ENCODE results near the gene LPIN3. TPM values are rescaled to one million over a fixed set of nuclear protein-coding genes. Genes with fewer than 3 reads are reported as not detected.
A peak's percentile ranks its signal among the peaks of the same experiment; 100 is the strongest.

LPIN3 gene
- total RNA-seq, 1 donor = 0.27 TPM

- no peak for DNase-seq (ENCODE audit: low read depth in 2 of 3, low spot score in 2 of 3)
These were observed 25.3 kb downstream of the LPIN3 start for GRCh38 chr20:41365777-41366545.

GRCh38 chr20:41366546-41367392, 26.1 kb downstream of the LPIN3 start, which contains the start of gene EMILIN3:
EMILIN3 (minus strand) TSS chr20:41366818; CDS start chr20:41366634, 184 bp downstream.
- DNase-seq (ENCODE audit: low read depth in 2 of 3, low spot score in 2 of 3) = no peak

- no peak for DNase-seq (ENCODE audit: low read depth in 2 of 3, low spot score in 2 of 3)
These were observed 26.7 kb downstream of the LPIN3 start for GRCh38 chr20:41367393-41367695.

- DNase-seq (ENCODE audit: low read depth in 2 of 3, low spot score in 2 of 3) = no peak
These were observed 27.3 kb downstream of the LPIN3 start for GRCh38 chr20:41367956-41368355.

GRCh38 chr20:41369673-41370072, 29.1 kb downstream of the LPIN3 start:
- DNase-seq (ENCODE audit: low read depth in 2 of 3, low spot score in 2 of 3) = no peak

- no peak for DNase-seq (ENCODE audit: low read depth in 2 of 3, low spot score in 2 of 3)
These were observed 29.6 kb downstream of the LPIN3 start for GRCh38 chr20:41370176-41370575.

GRCh38 chr20:41371371-41371770, 30.8 kb downstream of the LPIN3 start:
- DNase-seq (ENCODE audit: low read depth in 2 of 3, low spot score in 2 of 3) = no peak

GRCh38 chr20:41373251-41373783, 32.7 kb downstream of the LPIN3 start:
- DNase-seq (ENCODE audit: low read depth in 2 of 3, low spot score in 2 of 3) = no peak

- no peak for DNase-seq (ENCODE audit: low read depth in 2 of 3, low spot score in 2 of 3)
These were observed 33.6 kb downstream of the LPIN3 start for GRCh38 chr20:41373931-41374920.

- no peak for DNase-seq (ENCODE audit: low read depth in 2 of 3, low spot score in 2 of 3)
These were observed 35.2 kb downstream of the LPIN3 start for GRCh38 chr20:41375846-41376245.

- DNase-seq (ENCODE audit: low read depth in 2 of 3, low spot score in 2 of 3) = no peak
These were observed 35.7 kb downstream of the LPIN3 start for GRCh38 chr20:41376349-41376748.

- DNase-seq (ENCODE audit: low read depth in 2 of 3, low spot score in 2 of 3) = no peak
These were observed 36.7 kb downstream of the LPIN3 start for GRCh38 chr20:41377275-41377674.

GRCh38 chr20:41379551-41379950, 38.9 kb downstream of the LPIN3 start:
- peak in 2 of 3 donors; percentile 19 to 42 for DNase-seq (ENCODE audit: low read depth in 2 of 3, low spot score in 2 of 3)

GRCh38 chr20:41380551-41381193, 40.1 kb downstream of the LPIN3 start:
- no peak for DNase-seq (ENCODE audit: low read depth in 2 of 3, low spot score in 2 of 3)

- no peak for DNase-seq (ENCODE audit: low read depth in 2 of 3, low spot score in 2 of 3)
These were observed 42.2 kb downstream of the LPIN3 start for GRCh38 chr20:41382791-41383305.

- no peak for DNase-seq (ENCODE audit: low read depth in 2 of 3, low spot score in 2 of 3)
These were observed 46.1 kb downstream of the LPIN3 start for GRCh38 chr20:41386502-41387427.

GRCh38 chr20:41387444-41387851, 46.8 kb downstream of the LPIN3 start:
- no peak for DNase-seq (ENCODE audit: low read depth in 2 of 3, low spot score in 2 of 3)

- DNase-seq (ENCODE audit: low read depth in 2 of 3, low spot score in 2 of 3) = no peak
These were observed 50.3 kb downstream of the LPIN3 start for GRCh38 chr20:41390889-41391288.

- DNase-seq (ENCODE audit: low read depth in 2 of 3, low spot score in 2 of 3) = no peak
These were observed 51.0 kb downstream of the LPIN3 start for GRCh38 chr20:41391587-41392001.
